ENCODE measurements around the gene ECHS1. TPM values are rescaled to one million over a fixed set of nuclear protein-coding genes. Genes with fewer than 3 reads are reported as not detected.
"Not testable (repeated sequence)": the region's sequence is repeated elsewhere in the genome, so short reads cannot be mapped to it uniquely, and the experiment has no call there.

ECHS1 gene
- total RNA-seq, 2 experiments from 2014 or later = 45.8 to 48.7 TPM

- H3K27ac Mint-ChIP-seq = peak overlapping the region; percentile 90
- H3K36me3 Mint-ChIP-seq (ENCODE audit: low read depth) = peaks cover 24% of the 10 kb centered on the region
- H3K27me3 Mint-ChIP-seq (ENCODE audit: low read depth) = no peaks in the 10 kb centered on the region
- peaks cover 57% of the 10 kb centered on the region for H3K4me1 Mint-ChIP-seq (ENCODE audit: low read depth)
- intact Hi-C loops (cut with micrococcal nuclease) = loop anchor here (1.0 to 10.0 kb wide), 8 partner anchors 17 to 1490 kb away; partner anchors contain the start of genes ECHS1, INPP5A, PPP2R2D and STK32C
- DNase-seq = no peak
- H3K9me3 Mint-ChIP-seq = no peaks in the 10 kb centered on the region
- CTCF ChIA-PET = interaction anchor here (1.7 kb wide), 1 partner anchor 66 kb away, joined by 7 read pairs; no protein-coding TSS in a partner anchor
- peak overlapping the region; percentile 96 for H3K4me3 Mint-ChIP-seq
Measured at GRCh38 chr10:133394801-133395221, 21.7 kb upstream of the ECHS1 start.

DNA sequence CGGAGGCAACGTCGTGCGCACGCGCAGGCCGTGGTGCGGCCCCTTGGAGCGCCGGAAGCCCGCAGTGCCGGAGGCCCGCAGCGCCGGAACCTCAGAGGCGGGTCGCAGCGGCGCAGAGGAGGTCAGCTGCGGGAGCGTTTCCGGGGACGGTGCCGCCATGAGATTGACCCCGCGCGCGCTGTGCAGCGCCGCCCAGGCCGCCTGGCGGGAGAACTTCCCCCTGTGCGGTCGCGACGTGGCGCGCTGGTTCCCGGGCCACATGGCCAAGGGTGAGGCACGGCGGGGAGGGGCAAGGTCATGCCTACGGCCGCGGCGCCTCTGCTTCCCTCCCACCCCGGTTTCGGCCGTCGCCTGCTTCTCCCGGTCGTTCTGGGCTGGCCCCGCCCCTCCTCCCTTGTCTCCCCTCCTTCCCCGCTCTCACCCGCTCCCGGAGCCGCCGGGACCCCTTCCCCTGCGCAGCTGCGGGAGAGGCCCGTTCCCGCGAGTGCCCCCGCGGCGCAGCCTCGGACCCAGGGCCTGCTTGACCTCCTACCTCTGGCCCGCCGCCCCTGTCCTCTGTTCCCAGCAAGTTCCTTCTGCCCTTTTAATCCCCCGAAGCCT, 21.0 kb upstream of the ECHS1 start, which contains the start of gene MTG1:
Gene MTG1 (plus strand): TSS at position 94 of the 600 bp plus-strand sequence. CDS start 64 bp downstream, at position 158.
- Mint-ChIP-seq H3K4me3 (peak within 1 kb of the TSS; percentile 96), H3K9me3 (no peaks in the 10 kb centered on the region), H3K4me1 (ENCODE audit: low read depth) (peaks cover 55% of the 10 kb centered on the region), H3K27ac (peak within 1 kb of the TSS; percentile 90), H3K36me3 (ENCODE audit: low read depth) (peaks cover 21% of the 10 kb centered on the region), H3K27me3 (ENCODE audit: low read depth) (no peaks in the 10 kb centered on the region)
- DNase-seq = peak; percentile 94
- CTCF ChIA-PET = interaction anchor here (1.7 kb wide), 1 partner anchor 65 kb away, joined by 7 read pairs; no protein-coding TSS in a partner anchor
- intact Hi-C loops (cut with micrococcal nuclease) = loop anchor here (1.0 to 10.0 kb wide), 8 partner anchors 16 to 1489 kb away; partner anchors contain the start of genes ECHS1, INPP5A, PPP2R2D and STK32C

DNA sequence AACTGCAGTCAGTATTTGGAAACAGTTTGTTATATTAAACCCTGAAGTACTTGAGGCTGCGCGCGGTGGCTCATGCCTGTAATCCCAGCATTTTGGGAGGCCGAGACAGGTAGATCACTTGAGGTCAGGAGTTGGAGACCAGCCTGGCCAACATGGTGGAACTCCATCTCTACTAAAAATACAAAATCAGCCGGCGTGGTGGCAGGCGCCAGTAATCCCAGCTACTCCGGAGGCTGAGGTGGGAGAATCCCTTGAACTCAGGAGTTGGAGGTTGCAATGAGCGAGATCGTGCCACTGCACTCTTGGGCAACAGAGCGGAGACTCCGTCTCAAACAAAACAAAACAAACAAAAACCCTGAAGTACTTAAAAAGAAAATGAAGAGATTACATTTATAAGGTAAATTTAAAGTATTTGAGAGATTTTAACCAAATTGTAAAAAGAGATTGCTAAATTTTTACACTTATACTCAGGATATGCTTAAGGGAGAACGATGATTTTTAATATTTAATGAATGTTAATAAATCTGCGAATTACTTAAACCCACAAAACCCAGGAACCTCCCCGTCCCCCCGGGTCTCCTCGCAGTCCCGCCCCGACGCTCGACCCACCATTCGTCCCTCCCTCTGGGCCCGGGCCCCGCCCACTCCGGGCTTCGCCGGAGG, 20.4 kb upstream of the ECHS1 start:
- H3K36me3 Mint-ChIP-seq (ENCODE audit: low read depth) = peaks cover 18% of the 10 kb centered on the region
- CTCF ChIA-PET = no interaction called here
- H3K4me1 Mint-ChIP-seq (ENCODE audit: low read depth) = peaks cover 62% of the 10 kb centered on the region
- peak overlapping the region; percentile 90 for H3K27ac Mint-ChIP-seq
- H3K4me3 Mint-ChIP-seq = peak overlapping the region; percentile 96
- no peaks in the 10 kb centered on the region for H3K9me3 Mint-ChIP-seq
- DNase-seq = no peak
- intact Hi-C loops (cut with micrococcal nuclease) = loop anchor here (1.0 to 10.0 kb wide), 8 partner anchors 15 to 1489 kb away; partner anchors contain the start of genes ECHS1, INPP5A, PPP2R2D and STK32C
- H3K27me3 Mint-ChIP-seq (ENCODE audit: low read depth) = no peaks in the 10 kb centered on the region

DNA sequence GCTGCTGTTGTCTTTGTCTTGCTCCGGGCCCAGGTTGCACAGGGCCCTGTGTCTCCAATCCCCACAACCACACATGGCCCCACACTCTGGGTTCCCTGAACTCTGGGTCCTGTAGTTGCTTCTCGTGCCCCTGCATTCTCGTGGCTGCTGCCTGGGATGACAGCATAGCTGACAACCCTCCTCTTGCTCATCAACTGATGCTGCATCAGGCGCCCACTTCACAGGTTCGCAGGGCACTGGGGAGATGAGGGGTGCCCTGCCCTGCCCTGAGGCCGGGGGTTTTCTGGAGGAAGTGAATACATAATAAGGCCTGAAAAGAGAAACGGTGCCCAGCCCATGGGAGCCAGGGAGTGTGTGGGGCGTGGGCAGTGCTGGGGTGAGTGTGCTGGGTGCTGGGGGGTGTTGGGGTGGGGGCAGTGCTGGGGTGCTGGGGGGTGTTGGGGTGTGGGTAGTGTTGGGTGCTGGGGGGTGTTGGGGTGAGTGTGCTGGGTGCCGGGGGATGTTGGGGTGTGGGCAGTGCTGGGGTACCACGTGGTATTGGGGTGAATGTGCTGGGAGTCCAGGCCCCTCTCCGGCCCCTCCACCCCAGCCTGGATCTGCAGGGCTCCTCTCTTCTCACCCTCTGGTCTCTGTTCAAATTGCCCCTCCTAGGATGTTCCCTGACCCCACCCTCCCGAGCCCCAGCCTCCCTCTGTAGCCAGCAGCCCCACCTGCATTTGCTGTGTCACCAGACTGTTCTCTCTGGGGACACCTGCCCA, 18.8 kb upstream of the ECHS1 start:
- CTCF ChIA-PET = interaction anchor here (0.8 to 1.4 kb wide), 2 partner anchors 62 to 135 kb away, joined by 3 read pairs; no protein-coding TSS in a partner anchor
- Mint-ChIP-seq H3K9me3 (no peaks in the 10 kb centered on the region), H3K4me3 (no peak overlapping the region), H3K36me3 (ENCODE audit: low read depth) (peaks cover 6% of the 10 kb centered on the region), H3K27ac (peak overlapping the region; percentile 96), H3K4me1 (ENCODE audit: low read depth) (peaks cover 60% of the 10 kb centered on the region), H3K27me3 (ENCODE audit: low read depth) (no peaks in the 10 kb centered on the region)
- peak; percentile 51 for DNase-seq
- intact Hi-C loops (cut with micrococcal nuclease) = loop anchor here (2.0 to 10.0 kb wide), 6 partner anchors 129 to 1487 kb away; partner anchors contain the start of genes INPP5A, PPP2R2D and STK32C

GRCh38 chr10:133391249-133391635, 18.1 kb upstream of the ECHS1 start:
- H3K27ac Mint-ChIP-seq = peak overlapping the region; percentile 96
- H3K4me3 Mint-ChIP-seq = peak overlapping the region; percentile 47
- H3K4me1 Mint-ChIP-seq (ENCODE audit: low read depth) = peaks cover 55% of the 10 kb centered on the region
- H3K36me3 Mint-ChIP-seq (ENCODE audit: low read depth) = peaks cover 5% of the 10 kb centered on the region
- no peak for DNase-seq
- CTCF ChIA-PET = interaction anchor here (1.4 kb wide), 2 partner anchors 61 to 62 kb away, joined by 3 to 5 read pairs; no protein-coding TSS in a partner anchor
- no peaks in the 10 kb centered on the region for H3K27me3 Mint-ChIP-seq (ENCODE audit: low read depth)
- H3K9me3 Mint-ChIP-seq = no peaks in the 10 kb centered on the region
- intact Hi-C loops (cut with micrococcal nuclease) = loop anchor here (2.0 to 10.0 kb wide), 6 partner anchors 130 to 1486 kb away; partner anchors contain the start of genes INPP5A, PPP2R2D and STK32C

- intact Hi-C loops (cut with micrococcal nuclease) = loop anchor here (1.0 to 10.0 kb wide), 12 partner anchors 11 to 1486 kb away; partner anchors contain the start of genes ECHS1, INPP5A, PAOX and PPP2R2D
- Mint-ChIP-seq H3K27me3 (ENCODE audit: low read depth) (no peaks in the 10 kb centered on the region), H3K4me3 (peak overlapping the region; percentile 63), H3K9me3 (no peaks in the 10 kb centered on the region), H3K36me3 (ENCODE audit: low read depth) (peaks cover 7% of the 10 kb centered on the region), H3K4me1 (ENCODE audit: low read depth) (peaks cover 50% of the 10 kb centered on the region), H3K27ac (peak overlapping the region; percentile 96)
- DNase-seq = peak; percentile 32
- CTCF ChIA-PET = interaction anchor here (1.0 to 1.4 kb wide), 2 partner anchors 61 to 83 kb away, joined by 3 to 5 read pairs; no protein-coding TSS in a partner anchor
Measured at GRCh38 chr10:133390597-133391248, 17.6 kb upstream of the ECHS1 start.

DNA sequence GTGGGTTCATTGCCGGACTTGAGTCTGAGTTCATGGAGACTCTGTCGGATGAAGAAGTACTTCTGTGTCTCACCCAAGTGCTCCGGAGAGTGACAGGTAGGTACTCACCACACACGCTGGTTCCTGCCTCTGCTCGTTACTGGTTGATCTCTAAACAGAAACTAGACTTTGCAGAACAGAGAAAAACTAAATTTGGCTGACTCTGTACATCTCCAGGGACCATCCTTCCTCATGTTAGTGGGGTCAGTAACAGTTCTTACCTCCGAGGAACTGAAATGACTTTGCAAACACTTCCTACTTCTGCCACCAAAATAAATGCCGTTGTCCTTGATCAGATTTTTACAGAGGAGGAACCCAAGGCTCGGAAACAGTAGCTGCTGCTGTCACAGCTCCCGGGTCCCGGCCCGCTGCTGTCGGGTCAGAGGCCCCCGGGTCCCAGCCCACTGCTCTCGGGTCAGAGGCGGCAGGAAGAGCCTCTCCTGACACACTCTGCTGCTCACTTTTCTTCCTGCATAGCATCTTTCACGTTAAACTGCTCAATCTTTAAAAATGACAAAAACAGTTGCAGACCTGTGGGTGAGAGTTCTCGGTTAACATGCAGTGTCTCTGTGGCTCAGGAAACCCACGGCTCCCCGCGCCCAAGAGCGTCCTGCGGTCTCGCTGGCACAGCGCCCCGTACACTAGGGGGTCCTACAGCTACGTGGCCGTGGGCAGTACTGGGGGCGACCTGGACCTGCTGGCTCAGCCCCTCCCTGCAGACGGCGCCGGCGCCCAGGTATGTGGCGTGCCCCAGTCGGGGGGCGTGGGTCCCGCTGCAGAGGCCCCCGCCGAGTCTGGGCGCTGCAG, 16.0 kb upstream of the ECHS1 start:
- Mint-ChIP-seq H3K27ac (peak overlapping the region; percentile 96), H3K4me1 (ENCODE audit: low read depth) (peaks cover 40% of the 10 kb centered on the region), H3K9me3 (no peaks in the 10 kb centered on the region), H3K36me3 (ENCODE audit: low read depth) (peaks cover 2% of the 10 kb centered on the region), H3K27me3 (ENCODE audit: low read depth) (no peaks in the 10 kb centered on the region), H3K4me3 (peak overlapping the region; percentile 63)
- DNase-seq = peak; percentile 76
- intact Hi-C loops (cut with micrococcal nuclease) = loop anchor here (2.0 kb wide), 1 partner anchor 54 kb away; no protein-coding TSS in a partner anchor
- CTCF ChIA-PET = no interaction called here

- intact Hi-C loops (cut with micrococcal nuclease) = loop anchor here (2.0 kb wide), 1 partner anchor 54 kb away; no protein-coding TSS in a partner anchor
- Mint-ChIP-seq H3K4me3 (peak overlapping the region; percentile 63), H3K36me3 (ENCODE audit: low read depth) (peaks cover 2% of the 10 kb centered on the region), H3K4me1 (ENCODE audit: low read depth) (peaks cover 40% of the 10 kb centered on the region), H3K27me3 (ENCODE audit: low read depth) (no peaks in the 10 kb centered on the region), H3K9me3 (no peaks in the 10 kb centered on the region), H3K27ac (peak overlapping the region; percentile 96)
- CTCF ChIA-PET = interaction anchor here (0.9 kb wide), 1 partner anchor 11 kb away, joined by 3 read pairs; no protein-coding TSS in a partner anchor
- no peak for DNase-seq
Measured at GRCh38 chr10:133388236-133388972, 15.2 kb upstream of the ECHS1 start.

- CTCF ChIA-PET; H3K36me3 Mint-ChIP-seq (ENCODE audit: low read depth); H3K27ac Mint-ChIP-seq; H3K9me3 Mint-ChIP-seq; H3K4me3 Mint-ChIP-seq; intact Hi-C loops (cut with micrococcal nuclease); H3K27me3 Mint-ChIP-seq (ENCODE audit: low read depth); DNase-seq: not testable (repeated sequence)
- H3K4me1 Mint-ChIP-seq (ENCODE audit: low read depth) = peaks cover 35% of the 10 kb centered on the region
Measured at GRCh38 chr10:133386951-133387350, 13.8 kb upstream of the ECHS1 start.

- no peaks in the 10 kb centered on the region for H3K9me3 Mint-ChIP-seq
- no peak for DNase-seq
Measured at GRCh38 chr10:133385214-133385613, 12.1 kb upstream of the ECHS1 start.

More at GRCh38 chr10:133385214-133385613, 12.1 kb upstream of the ECHS1 start:
- CTCF ChIA-PET = no interaction called here
- H3K27me3 Mint-ChIP-seq (ENCODE audit: low read depth) = no peaks in the 10 kb centered on the region
- no peak overlapping the region for H3K27ac Mint-ChIP-seq
- peaks cover 2% of the 10 kb centered on the region for H3K36me3 Mint-ChIP-seq (ENCODE audit: low read depth)
- H3K4me1 Mint-ChIP-seq (ENCODE audit: low read depth) = peaks cover 19% of the 10 kb centered on the region
- no peak overlapping the region for H3K4me3 Mint-ChIP-seq
- intact Hi-C loops (cut with micrococcal nuclease) = no loop called here

All from activated naive CD4-positive, alpha-beta T cell treated with anti-CD3 and anti-CD28 coated beads for 36 hours (primary cell).